ENCODE results near the gene NUDCD3. TPM values are rescaled to one million over a fixed set of nuclear protein-coding genes. Genes with fewer than 3 reads are reported as not detected.
A peak's percentile ranks its signal among the peaks of the same experiment; 100 is the strongest.

Gene NUDCD3
- total RNA-seq, 1 experiment from 2014 or later = 117 TPM

- Histone ChIP-seq H3K27me3 (ENCODE audit: control insufficient read depth, insufficient read depth, low read length) (no peaks in the 10 kb centered on the region; the same call in 1 of the 2 replicates), H3K36me3 (ENCODE audit: control insufficient read depth, insufficient read depth, low read length) (no peaks in the 10 kb centered on the region), H3K4me1 (ENCODE audit: control insufficient read depth, insufficient read depth, low read length) (no peaks in the 10 kb centered on the region), H3K9me3 (ENCODE audit: control insufficient read depth, insufficient read depth, low read depth, low read length) (no peaks in the 10 kb centered on the region), H3K27ac (ENCODE audit: low read length) (no peak overlapping the region), H3K4me3 (ENCODE audit: low read depth in 2 of 2, low read length in 2 of 2) (no peak overlapping the region)
- ChIA-PET POLR2A (no interaction called here), CTCF (interaction anchor here (0.6 to 0.7 kb wide), 2 partner anchors 13 to 108 kb away, joined by 3 to 4 read pairs; no protein-coding TSS in a partner anchor)
- BruUV-seq (replicated peaks) = no TSS peak
- TF ChIP-seq CTCF (IDR thresholded peaks at IDR 0.05) (no peak), SIN3A (IDR thresholded peaks at IDR 0.05; ENCODE audit: borderline replicate concordance, insufficient read depth, low read depth, low read length) (no peak), REST (IDR thresholded peaks at IDR 0.05; ENCODE audit: insufficient read depth in 1 of 2, low read depth in 2 of 2, low read length in 1 of 2) (no peak), TCF7L2 (IDR thresholded peaks at IDR 0.05; ENCODE audit: low read depth, low read length) (no peak), POLR2AphosphoS5 (IDR thresholded peaks at IDR 0.05; ENCODE audit: low read depth, low read length) (no peak)
- intact Hi-C loops (cut with micrococcal nuclease; ENCODE audit: unreplicated experiment) (no loop called here), in situ Hi-C loops (cut with HindIII; ENCODE audit: low pct_unique_long_range_greater_than_20kb, low sequenced_read_pairs) (loop anchor here (25.0 kb wide), 1 partner anchor 137 kb away; the partner anchor contains the start of gene YKT6)
- DNase-seq (ENCODE audit: low read depth, low spot score) = no peak
- peak; percentile 56 for ATAC-seq
These were observed 141.3 kb downstream of the NUDCD3 start for GRCh38 chr7:44348851-44349781.

- ChIA-PET CTCF (interaction anchor here (0.7 kb wide), 1 partner anchor 107 kb away, joined by 4 read pairs; no protein-coding TSS in a partner anchor), POLR2A (no interaction called here)
- H3K36me3 ChIP-seq (ENCODE audit: control insufficient read depth, insufficient read depth, low read length) = no peaks in the 10 kb centered on the region
- DNase-seq (ENCODE audit: low read depth, low spot score) = no peak
- no peak overlapping the region for H3K27ac ChIP-seq (ENCODE audit: low read length)
- H3K4me3 ChIP-seq (ENCODE audit: low read depth in 2 of 2, low read length in 2 of 2) = no peak overlapping the region
- ATAC-seq = peak; percentile 89
- no peaks in the 10 kb centered on the region for H3K4me1 ChIP-seq (ENCODE audit: control insufficient read depth, insufficient read depth, low read length)
- intact Hi-C loops (cut with micrococcal nuclease; ENCODE audit: unreplicated experiment) = no loop called here
- no TSS peak for BruUV-seq (replicated peaks)
- in situ Hi-C loops (cut with HindIII; ENCODE audit: low pct_unique_long_range_greater_than_20kb, low sequenced_read_pairs) = loop anchor here (25.0 kb wide), 1 partner anchor 136 kb away; the partner anchor contains the start of gene YKT6
- H3K27me3 ChIP-seq (ENCODE audit: control insufficient read depth, insufficient read depth, low read length) = no peaks in the 10 kb centered on the region; the same call in 1 of the 2 replicates
- H3K9me3 ChIP-seq (ENCODE audit: control insufficient read depth, insufficient read depth, low read depth, low read length) = no peaks in the 10 kb centered on the region
- TF ChIP-seq CTCF (IDR thresholded peaks at IDR 0.05) = peak; percentile 70
- no peak for TF ChIP-seq REST (IDR thresholded peaks at IDR 0.05; ENCODE audit: insufficient read depth in 1 of 2, low read depth in 2 of 2, low read length in 1 of 2)
These were observed 142.2 kb downstream of the NUDCD3 start for GRCh38 chr7:44348300-44348699.
